HL-60/S4 treated with retinoic acid at 250 ng/mL for 4 days and 3 days (cell line): ENCODE measurements around the gene TSPEAR.

Source experiments
- in situ Hi-C: fragments of 300-500 bp; cut with MboI; formaldehyde crosslinking; loops from 2 replicates; pipeline ENCODE4 v1.7.0; 2022; ENCODE audit warnings: low sequenced_read_pairs

Gene TSPEAR

DNA sequence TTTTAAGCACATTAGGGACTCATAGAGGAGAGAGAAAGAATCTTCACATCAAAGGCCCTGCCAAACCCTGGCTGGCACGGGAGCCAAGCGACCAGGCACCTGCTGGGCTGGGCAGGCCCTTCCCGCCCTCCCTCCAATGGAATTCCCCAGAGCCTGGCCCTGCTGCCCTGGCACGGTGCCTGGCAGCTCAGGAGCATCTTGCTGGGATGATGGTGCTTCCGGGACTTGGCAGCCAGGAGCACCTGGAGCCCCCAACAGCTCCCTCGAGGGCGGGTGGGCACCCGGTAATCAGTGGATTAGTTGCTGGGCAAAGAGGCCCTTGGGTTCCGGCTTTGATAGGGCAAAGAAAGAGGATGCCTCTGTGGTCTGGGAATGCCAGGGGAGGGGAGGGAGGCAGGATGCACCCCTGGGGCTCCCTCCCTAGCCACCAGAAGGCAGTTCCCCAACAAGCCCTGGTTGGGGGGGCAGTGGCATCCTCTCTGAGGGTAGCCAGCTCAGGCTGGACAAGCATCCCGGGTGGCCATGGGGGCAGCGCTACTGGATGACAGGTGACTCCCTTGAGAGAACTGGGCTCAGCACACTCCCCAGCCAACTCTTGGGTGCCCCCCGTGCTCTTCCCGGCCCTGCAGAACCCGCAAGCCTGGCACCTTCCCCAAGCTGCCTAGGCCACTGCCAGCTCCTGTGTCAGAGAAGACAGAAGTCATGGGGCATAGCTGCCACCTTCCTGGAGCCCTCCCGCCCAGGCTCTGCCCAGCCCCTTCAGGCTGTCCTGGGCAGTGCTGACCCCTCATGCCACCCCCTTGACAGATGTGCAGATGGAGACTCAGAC lies 197.8 kb downstream of the TSPEAR start:
- in situ Hi-C loops: loop anchor here (25.0 kb wide), 2 partner anchors 274 to 424 kb away; partner anchors contain the start of gene SLX9

DNA sequence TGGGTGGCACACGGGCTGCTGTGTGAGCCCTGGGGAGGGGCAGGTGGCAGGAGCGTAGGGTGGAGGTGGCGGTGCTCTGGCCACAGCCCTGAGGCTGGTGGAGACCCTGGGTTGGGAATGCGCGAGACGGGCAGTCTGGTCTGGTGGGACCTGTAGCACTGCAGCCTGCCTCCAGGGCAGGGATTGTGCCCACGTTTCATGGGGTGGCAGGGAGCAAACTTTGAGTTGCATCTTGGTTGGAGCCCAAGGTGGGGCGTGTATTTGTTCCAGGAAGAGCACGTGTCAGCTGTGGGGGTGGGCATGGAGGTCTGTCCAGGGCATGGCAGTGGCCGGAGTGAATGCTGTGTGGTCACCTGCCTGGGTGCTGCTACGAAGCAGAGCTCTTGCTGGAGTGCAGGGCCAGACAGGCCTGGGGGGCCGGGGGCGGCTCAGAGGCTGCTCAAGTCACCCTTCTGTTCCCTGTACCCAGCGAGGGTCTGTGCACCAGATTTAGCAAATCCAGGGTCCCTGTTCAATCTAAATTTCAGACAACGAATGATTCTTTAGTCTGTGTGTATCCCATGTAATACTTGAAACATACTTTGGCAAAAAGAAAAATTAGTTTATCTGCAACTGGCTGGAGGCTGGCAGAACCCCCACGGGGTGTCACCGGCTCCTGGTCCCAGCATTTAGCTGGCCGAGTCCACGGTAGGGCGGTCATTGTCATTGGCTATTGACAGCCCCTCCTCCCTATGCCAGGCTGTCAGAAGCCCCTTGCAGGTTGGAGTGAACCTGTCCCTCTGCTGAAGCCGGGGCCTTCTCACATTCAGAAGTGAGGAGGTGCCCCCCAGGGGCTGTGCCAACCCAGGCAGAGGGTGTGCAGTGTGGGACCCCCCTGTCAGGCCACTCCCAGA lies 198.6 kb downstream of the TSPEAR start:
- in situ Hi-C loops: loop anchor here (25.0 kb wide), 2 partner anchors 275 to 425 kb away; partner anchors contain the start of gene SLX9

DNA sequence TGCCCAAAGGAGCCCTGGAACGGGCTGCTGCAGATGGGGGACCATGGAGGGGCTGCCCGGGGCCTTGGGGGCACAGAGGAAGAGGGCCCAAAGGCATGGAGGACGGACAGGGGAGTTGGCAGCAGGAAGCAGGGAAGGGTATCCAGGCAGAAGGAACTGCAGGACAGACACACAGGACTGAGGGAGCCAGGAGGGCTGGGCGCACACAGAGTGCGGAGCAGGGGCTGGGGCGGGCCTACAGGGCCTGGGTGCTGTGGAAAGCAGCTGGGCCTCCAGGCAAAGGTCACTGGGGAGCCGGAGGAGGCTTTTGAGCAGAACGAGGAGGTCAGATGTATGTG lies 199.5 kb downstream of the TSPEAR start:
- in situ Hi-C loops: loop anchor here (25.0 kb wide), 2 partner anchors 275 to 425 kb away; partner anchors contain the start of gene SLX9

DNA sequence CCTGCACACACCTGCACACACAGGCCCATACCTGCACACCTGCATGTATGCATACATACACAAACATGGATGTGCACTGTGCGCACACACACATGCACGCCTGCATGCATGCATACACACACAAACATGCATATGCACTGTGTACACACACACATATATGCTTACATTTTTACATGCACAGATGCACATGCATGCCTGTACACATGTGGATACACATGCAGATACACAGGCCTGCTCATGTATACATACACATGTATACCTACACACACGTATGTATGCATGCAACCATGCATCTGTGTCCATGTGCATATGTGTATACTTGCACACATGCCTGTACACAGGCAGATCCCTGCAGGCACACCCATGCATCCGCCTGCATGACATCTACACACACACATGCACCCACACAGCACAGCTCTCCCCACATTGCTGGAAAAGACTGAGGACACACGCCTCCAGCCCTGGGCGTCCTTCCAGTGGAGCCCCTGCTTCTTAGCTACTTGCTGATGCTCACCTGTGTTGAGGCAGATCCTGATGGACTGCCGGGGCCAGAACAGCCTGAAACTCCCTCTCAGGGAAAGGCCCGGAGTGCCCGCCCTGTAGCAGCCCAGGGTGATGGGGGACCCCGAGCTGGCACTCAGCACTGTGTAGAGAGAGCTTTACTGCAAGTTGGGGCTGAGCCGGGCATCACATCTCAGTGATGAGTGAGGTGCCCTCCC lies 200.0 kb downstream of the TSPEAR start:
- in situ Hi-C loops: loop anchor here (25.0 kb wide), 2 partner anchors 276 to 426 kb away; partner anchors contain the start of gene SLX9

DNA sequence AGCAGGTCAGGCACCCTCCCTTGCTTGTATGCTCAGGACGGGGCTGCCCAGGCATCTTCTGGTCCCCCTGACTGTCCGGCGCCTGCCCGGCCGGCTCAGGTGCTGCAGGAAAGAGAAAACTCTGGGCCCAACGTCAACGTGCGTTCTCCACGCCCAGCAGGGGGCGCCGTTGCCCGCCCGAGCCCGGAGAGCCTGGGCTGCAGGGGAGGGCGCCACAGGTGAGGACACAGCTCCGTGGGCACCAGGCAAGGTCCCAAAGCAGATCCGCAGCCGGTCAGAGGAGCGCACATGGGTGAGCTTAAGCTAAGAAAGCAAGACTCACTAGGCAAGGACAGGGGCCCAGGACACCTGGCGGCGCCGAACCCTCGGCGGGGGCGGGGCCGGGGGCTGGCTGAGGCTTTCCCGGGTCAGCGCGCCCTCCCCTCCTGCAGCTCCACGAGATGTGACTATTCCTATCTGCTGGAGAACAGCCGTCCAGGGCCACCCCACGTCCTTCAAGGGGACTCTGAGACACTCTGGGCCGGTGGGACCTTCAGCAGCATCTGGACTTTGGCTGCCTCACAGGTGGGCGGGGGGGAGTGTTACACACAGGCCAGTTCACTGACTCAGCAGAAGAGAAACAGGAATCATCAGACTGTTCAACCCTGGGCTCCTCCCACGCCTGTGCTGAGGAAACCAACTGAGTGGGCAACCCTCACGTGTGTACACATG lies 200.7 kb downstream of the TSPEAR start:
- in situ Hi-C loops: loop anchor here (25.0 kb wide), 2 partner anchors 277 to 427 kb away; partner anchors contain the start of gene SLX9

DNA sequence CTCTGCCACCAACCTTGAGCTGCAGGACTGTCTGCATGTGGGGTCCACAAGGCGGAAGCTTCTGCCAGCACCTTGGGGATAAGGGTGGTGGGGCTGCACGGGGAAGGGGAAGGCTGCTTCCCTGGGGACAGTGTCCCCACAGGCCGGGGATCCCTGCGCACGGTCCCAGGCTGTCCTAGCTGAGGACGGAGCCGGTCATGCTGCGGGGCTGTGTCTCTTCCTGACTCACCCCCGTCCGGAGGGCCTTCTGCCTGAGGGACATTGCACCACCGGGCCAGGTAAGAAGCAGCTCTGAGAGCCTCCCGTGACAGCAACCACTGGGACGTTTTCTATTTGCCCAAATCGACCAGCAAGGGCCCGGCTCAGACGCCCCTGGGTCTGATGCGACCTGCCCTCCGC lies 201.3 kb downstream of the TSPEAR start:
- in situ Hi-C loops: loop anchor here (25.0 kb wide), 2 partner anchors 277 to 427 kb away; partner anchors contain the start of gene SLX9

DNA sequence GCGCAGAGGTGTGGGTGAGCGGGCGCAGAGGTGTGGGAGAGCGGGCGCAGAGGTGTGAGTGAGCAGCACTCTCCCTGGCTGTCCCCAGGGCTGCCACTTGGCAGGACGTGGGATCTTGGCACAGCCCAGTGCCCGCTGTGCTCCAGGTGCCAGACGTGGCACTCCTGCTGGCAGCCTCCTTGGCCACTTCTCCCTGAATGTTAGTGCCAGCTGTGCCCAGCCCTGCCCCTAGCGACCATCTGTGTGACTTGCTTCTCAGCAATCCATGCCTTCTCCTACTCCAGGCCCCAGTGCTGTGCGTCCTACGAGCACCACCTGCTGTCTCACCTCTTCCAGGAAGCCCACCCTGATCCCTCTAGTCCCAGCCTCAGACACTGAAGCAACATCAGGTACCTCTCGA lies 201.8 kb downstream of the TSPEAR start:
- in situ Hi-C loops: loop anchor here (25.0 kb wide), 2 partner anchors 278 to 428 kb away; partner anchors contain the start of gene SLX9

DNA sequence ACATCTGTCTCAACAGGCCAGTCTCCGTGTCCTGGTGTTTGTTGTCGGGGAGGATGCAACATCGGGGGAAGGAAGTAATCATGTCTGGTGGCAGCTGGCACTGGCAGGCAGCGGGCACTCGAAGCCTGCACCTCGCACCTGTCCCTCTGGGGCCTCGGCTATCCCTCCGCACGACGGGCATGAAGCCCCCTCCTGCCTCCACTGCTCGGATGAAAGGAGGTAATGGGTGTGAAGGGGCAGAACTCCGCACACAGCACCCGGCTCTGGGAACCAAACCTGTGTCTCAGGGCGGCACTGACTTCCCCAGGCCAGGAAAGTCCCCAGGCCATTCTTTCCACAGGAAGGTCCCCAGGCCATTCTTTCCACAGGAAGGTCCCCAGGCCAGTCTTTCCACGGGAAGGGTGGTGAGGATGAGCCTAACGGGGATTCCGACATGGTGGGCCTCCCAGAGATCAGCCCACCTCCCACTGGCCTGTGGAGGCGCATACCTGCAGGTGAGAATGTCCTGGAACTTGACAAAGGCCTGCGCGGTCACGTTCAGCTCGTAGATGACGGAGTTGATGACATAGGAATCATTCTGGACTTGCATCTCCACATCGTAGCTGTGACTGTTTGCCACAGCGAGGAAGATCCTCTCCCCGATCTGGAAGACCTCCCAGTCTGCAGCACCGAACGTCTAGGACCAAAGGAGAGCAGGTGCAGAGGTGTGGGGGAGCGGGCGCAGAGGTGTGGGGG lies 202.5 kb downstream of the TSPEAR start:
- in situ Hi-C loops: loop anchor here (25.0 kb wide), 2 partner anchors 278 to 428 kb away; partner anchors contain the start of gene SLX9

DNA sequence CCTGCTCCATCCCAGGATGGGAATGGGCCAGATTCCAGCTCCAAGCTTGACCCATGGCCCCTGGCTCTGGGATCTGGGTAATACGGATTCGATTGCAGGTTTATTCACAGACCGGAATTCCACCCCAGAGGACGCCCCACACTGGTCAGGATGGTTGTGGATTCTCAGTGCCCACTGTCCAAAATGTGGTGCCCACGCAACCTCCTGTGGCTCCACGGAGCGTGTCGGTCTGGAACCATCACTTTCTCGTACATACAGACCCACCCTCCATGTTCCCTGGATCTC lies 203.0 kb downstream of the TSPEAR start:
- in situ Hi-C loops: loop anchor here (25.0 kb wide), 2 partner anchors 279 to 429 kb away; partner anchors contain the start of gene SLX9

DNA sequence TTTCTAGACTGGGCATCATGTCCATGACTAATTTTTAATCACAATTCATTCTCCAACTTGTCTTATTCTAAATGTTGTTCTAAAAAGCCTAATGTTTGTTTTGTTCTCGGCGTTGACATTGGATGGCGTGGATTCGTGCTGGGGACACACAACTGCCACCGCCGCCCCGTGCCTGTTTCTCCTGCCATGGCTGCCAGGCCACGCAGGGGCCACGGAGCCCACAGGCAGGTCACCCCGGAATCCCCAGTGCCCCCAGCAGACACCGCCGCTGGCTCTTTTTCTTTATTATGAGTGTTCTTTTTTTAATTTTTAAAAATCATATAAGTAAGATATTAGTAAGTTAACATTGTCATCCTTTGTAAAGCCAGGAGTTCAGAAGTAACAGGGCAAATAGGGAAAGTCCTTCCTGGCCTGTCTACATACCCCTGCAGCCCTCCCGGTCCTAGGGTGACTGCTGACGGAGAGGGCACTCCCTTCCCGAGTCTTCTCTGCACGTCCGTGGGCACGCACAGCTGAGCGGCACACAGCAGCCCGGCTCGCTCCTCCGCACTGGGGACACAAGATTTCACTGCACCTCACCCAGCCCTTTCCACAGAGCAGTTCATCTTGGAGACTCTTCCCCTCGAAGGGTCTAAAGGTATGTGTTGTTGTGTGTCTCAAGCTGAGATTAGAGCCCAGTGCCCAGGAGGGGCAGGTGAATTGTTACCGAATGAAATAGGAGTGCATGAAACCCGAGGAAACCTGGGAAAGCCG lies 203.5 kb downstream of the TSPEAR start:
- in situ Hi-C loops: loop anchor here (25.0 kb wide), 2 partner anchors 279 to 429 kb away; partner anchors contain the start of gene SLX9

DNA sequence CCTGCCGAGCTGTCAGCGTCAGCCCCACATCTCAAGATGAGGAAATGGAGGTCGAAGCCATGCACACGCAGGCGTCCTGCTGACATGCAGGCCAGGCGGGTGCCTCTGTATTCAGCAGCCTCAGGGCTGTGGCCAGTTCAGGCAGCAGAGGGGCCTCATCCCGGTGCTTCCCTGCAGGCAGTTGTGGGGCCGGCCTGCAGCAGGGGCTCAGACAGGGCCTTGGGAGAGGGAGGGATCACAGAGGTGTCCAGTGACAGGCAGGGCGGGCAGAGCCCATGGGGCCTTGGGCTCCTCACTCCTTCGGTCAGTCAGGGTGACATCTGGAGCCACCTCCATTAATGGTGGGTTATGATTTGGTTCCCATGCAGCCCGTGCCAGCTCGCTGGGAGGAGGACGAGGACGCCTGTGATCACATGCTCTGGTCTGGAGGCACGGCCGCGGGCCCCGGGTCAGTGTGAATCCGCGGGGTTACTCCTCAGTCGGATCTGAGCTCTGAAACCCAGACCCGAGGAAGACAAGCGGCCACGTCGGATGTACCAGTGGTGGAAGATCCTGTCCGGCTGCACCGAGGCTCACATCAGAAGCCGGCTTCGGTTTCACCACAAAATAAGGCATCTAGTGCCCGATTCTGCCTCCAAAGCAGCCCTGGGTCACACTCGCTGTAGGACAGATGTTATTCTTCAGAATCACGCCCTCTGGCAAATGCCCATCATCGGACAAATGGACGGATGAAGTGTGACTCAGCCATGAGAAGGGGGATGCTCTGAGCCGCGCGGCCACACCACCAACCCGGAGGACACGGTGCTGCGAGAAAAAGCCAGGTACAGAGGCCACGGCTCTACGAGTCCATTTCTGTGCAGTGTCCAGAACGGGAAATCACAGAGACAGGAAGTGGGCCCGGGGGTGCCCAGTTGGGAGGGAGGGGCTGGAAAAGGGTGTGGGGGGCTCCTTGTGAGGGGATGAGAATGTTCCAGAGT lies 204.8 kb downstream of the TSPEAR start:
- in situ Hi-C loops: loop anchor here (25.0 kb wide), 2 partner anchors 281 to 431 kb away; partner anchors contain the start of gene SLX9

DNA sequence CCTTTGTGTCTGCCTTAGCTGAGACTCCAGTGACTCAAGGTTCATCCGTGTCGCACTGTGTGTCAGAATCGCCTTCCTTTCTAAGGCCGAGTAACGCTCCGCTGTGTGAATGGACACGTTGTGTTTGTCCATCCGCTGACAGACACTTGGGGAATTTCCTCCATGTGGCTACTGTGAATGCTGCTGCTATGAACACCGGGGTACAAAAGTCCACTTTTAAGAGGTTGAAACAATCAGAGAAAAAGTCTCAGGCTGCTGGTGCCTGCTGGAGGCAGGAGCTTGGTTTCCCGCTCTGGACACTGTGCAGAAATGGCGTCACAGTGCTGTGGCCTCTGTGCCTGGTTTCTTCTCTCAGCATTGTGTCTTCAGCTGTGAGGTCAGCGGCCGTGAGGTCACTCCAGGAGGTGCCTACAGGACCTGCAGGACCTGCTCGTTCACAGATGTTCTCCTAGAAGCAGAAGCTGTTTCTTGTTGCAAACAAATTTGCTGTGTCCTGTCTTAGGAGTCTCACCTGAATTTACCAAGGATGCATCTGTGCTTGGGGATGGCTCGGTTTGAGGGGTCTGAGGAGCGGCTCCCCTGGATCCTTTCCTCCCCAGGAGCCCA lies 205.6 kb downstream of the TSPEAR start:
- in situ Hi-C loops: loop anchor here (25.0 kb wide), 2 partner anchors 282 to 432 kb away; partner anchors contain the start of gene SLX9

DNA sequence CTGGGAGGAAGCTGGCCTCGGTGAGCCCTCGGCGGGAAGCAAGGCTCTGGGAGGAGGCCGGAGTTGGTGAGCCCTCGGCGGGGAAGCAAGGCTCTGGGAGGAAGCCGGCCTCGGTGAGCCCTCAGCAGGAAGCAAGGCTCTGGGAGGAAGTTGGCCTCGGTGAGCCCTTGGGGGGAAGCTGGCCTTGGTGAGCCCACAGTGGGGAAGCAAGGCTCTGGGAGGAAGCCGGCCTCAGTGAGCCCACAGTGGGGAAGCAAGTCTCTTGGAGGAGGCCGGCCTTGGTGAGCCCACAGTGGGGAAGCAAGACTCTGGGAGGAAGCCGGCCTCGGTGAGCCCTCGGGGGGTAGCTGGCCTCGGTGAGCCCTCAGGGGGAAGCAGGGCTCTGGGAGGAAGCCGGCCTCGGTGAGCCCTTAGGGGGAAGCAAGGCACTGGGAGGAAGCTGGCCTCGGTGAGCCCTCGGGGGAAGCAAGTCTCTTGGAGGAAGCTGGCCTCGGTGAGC lies 207.4 kb downstream of the TSPEAR start:
- in situ Hi-C loops: loop anchor here (25.0 kb wide), 2 partner anchors 283 to 433 kb away; partner anchors contain the start of gene SLX9

DNA sequence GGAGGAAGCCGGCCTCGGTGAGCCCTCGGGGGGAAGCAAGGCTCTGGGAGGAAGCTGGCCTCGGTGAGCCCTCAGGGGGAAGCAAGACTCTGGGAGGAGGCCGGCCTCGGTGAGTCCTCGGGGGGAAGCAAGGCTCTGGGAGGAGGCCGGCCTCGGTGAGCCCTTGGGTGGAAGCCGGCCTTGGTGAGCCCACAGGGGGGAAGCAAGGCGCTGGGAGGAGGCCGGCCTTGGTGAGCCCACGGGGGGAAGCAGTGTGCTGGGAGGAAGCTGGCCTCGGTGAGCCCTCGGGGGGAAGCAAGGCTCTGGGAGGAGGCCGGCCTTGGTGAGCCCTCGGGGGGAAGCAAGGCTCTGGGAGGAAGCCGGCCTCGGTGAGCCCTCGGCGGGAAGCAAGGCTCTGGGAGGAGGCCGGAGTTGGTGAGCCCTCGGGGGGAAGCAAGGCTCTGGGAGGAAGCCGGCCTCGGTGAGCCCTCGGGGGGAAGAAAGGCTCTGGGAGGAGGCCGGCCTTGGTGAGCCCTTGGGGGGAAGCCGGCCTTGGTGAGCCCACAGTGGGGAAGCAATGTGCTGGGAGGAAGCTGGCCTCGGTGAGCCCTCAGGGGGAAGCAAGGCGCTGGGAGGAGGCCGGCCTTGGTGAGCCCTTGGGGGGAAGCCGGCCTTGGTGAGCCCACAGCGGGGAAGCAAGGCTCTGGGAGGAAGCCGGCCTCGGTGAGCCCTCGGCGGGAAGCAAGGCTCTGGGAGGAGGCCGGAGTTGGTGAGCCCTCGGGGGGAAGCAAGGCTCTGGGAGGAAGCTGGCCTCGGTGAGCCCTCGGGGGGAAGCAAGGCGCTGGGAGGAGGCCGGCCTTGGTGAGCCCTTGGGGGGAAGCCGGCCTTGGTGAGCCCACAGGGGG lies 208.1 kb downstream of the TSPEAR start:
- in situ Hi-C loops: loop anchor here (25.0 kb wide), 2 partner anchors 284 to 434 kb away; partner anchors contain the start of gene SLX9

DNA sequence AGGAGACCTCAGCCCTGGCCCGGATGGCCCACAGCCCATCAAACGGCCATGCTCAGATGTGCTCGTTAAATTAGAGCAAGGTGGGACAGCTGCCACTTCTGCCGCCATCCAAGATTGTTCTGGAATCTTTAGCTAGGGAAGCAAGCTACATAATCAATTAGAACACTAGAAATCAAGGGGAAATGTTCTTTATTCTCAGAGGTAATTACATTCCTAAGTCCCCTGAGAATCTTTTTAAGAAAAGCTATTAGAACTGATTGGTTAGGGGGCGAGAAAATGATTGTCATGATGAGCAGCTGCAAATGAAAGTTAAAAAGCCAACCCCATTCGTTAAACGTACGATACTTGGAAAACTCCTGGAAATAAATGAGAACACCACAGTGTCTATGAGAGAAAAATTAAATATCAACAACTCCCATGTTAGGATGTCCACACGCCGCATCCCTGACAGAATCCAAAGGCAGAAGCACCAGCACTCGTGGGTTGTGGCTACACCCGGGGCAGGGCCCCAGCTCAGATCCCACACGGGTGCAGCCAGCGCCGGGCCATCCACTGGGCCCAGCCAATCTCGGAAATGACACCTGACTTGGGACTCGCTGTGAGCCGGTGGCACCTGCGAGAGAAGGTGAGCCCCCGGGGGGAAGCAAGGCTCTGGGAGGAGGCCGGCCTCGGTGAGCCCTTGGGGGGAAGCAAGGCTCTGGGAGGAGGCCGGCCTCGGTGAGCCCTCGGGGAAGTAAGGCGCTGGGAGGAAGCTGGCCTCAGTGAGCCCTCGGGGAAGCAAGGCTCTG lies 209.0 kb downstream of the TSPEAR start:
- in situ Hi-C loops: loop anchor here (25.0 kb wide), 2 partner anchors 285 to 435 kb away; partner anchors contain the start of gene SLX9
